Astrocyte of the hippocampus (primary cell): ENCODE results near the gene TULP4.
"Not testable (repeated sequence)": the region's sequence is repeated elsewhere in the genome, so short reads cannot be mapped to it uniquely, and the experiment has no call there.

ENCODE experiments used
- DNase-seq: peaks from one replicate; pipeline ENCODE4 v3.0.0; 2011; ENCODE audit warnings: low read depth, low spot score

The TULP4 gene

DNA sequence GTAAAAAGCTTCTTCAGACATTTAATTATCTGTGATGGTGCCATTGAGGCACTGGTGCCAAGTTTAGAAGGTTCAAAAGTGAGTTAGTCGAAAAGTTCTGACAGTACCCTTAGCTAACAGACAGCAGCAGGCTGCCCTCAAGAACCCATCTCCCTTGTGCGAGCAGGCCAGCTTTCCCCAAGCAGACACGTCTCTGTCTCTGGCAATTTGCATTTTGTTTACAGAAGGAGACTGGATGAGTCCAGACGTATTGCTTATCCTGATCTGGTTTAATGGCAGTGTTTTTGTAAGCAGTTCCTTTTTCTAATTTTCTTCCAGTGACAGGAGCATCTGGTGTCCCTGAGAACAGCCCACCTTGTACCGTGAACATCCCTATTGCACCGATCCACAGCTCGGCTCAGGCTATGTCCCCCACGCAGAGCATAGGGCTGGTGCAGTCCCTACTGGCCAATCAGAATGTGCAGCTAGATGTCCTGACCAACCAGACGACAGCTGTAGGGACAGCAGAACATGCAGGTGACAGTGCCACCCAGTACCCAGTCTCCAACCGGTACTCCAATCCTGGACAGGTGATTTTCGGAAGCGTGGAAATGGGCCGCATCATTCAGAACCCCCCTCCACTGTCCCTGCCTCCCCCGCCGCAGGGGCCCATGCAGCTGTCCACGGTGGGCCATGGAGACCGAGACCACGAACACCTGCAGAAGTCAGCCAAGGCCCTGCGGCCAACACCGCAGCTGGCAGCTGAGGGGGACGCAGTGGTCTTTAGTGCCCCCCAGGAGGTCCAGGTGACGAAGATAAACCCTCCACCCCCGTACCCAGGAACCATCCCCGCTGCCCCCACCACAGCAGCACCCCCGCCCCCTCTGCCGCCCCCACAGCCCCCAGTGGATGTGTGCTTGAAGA, 189.3 kb downstream of the TULP4 start:
- DNase-seq, result no peak

- DNase-seq, result no peak
Measured at GRCh38 chr6:158502263-158502950, 190.1 kb downstream of the TULP4 start.

- no peak for DNase-seq
Measured at GRCh38 chr6:158503222-158503621, 191.0 kb downstream of the TULP4 start.

DNA sequence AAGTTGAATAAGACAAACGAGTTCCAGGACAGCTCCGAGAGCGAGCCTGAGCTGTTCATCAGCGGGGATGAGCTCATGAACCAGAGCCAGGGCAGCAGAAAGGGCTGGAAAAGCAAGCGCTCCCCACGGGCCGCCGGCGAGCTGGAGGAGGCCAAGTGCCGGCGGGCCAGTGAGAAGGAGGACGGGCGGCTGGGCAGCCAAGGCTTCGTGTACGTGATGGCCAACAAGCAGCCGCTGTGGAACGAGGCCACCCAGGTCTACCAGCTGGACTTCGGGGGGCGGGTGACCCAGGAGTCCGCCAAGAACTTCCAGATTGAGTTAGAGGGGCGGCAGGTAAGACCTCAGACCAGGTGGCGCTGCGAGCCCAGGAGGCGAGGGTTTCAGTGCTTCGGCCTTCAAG, 191.6 kb downstream of the TULP4 start:
- DNase-seq, result no peak

- DNase-seq, result no peak
Measured at GRCh38 chr6:158505194-158505593, 192.9 kb downstream of the TULP4 start.

GRCh38 chr6:158506601-158507000, 194.3 kb downstream of the TULP4 start:
- peak; percentile 23 for DNase-seq

GRCh38 chr6:158507174-158507573, 194.9 kb downstream of the TULP4 start:
- no peak for DNase-seq

DNA sequence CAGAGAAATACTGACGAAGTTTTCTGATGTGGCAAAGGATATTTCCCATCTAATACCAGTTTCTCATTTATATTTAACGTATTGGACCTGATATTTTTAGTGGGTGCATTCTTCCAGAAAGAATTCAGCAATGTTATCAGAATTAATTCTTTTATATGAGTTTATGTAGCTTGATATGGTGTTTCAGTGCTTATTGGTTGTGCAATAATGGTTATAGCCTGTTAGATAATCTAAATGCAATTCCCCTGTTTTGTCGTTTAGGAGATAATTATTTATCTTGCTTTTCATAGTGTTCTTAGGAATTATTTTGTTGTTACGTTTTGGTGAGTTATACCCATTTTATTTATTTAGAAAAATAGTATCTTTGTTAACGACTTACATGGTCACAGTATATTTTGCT, 196.2 kb downstream of the TULP4 start:
- no peak for DNase-seq

DNA sequence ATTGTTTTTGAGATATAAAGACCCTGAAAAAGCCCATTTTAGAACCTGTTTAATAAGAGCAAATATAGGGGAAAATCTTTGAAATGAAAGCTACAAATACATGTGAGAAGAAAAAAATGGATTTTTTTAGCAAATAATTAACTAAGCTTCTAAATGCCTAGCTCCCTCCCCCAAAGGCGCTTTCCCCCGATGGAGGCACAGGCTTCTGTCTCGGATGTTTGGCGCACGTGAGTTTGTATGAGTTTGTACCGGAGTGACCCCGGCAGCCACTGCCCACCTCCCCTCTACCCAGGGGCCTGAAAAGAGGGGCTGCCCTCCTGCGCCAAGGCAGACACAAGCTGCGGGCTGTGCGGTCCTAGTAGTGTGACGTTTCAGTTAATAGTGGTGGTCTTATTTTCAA, 197.2 kb downstream of the TULP4 start:
- DNase-seq, result no peak

DNA sequence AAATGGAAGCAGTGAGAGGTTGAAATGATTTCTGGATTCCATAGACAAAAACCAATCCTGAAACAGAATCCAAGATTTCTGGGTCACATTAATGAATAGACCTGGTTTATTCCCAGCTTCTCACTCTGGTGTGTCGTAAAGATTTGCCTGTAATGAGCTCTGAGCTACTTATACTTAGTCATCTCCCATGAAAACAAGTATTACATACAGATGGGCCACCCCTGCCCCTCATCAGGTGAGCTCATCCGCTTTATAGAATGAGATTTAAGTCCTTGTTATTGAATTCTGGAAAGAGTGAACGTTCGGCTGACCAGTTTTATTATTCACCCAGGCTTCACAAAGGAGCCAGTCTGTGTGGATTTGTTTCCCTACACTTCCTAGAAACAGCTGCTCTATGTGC, 200.5 kb downstream of the TULP4 start:
- DNase-seq, result no peak

DNA sequence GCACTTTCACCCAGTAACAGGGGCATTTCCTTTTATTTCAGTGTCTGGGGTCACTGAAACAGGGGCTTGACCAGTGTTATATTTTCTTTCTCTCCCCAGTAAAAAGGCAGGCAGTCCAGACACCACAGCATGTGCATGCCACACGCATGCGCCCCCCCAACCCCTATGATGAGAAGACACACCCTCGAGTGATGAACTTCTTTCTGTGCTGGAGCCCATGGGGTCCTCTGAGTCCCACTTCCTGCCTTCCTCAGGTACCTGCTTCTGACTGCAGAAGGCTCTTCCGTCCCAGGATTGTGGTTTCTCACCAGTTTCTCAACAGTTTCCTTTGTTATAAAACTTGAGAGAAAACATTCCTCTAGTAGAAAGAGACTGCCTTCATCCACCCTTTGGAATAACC, 201.9 kb downstream of the TULP4 start:
- DNase-seq, result no peak

- no peak for DNase-seq
Measured at GRCh38 chr6:158514991-158515390, 202.7 kb downstream of the TULP4 start.

GRCh38 chr6:158516098-158516497, 203.8 kb downstream of the TULP4 start:
- DNase-seq, result no peak

DNA sequence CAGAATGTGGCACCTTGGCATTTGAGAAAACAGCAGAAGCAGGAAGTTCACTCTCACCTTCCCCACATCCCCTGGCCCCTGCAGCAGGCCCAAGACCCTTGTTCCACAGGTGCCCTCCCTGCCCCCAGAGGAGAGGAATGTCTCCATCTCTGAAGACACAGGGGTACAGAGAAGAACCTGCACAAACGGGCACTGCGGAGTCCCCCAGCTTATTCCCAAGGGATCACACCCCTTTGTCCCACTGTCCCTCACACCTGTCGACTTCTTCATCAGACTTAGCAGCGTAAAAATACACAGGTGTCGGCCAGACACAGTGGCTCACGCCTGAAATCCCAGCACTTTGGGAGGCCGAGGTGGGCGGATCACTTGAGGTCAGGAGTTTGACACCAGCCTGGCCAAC, 204.8 kb downstream of the TULP4 start:
- no peak for DNase-seq

- no peak for DNase-seq
Measured at GRCh38 chr6:158517581-158517980, 205.3 kb downstream of the TULP4 start.

DNA sequence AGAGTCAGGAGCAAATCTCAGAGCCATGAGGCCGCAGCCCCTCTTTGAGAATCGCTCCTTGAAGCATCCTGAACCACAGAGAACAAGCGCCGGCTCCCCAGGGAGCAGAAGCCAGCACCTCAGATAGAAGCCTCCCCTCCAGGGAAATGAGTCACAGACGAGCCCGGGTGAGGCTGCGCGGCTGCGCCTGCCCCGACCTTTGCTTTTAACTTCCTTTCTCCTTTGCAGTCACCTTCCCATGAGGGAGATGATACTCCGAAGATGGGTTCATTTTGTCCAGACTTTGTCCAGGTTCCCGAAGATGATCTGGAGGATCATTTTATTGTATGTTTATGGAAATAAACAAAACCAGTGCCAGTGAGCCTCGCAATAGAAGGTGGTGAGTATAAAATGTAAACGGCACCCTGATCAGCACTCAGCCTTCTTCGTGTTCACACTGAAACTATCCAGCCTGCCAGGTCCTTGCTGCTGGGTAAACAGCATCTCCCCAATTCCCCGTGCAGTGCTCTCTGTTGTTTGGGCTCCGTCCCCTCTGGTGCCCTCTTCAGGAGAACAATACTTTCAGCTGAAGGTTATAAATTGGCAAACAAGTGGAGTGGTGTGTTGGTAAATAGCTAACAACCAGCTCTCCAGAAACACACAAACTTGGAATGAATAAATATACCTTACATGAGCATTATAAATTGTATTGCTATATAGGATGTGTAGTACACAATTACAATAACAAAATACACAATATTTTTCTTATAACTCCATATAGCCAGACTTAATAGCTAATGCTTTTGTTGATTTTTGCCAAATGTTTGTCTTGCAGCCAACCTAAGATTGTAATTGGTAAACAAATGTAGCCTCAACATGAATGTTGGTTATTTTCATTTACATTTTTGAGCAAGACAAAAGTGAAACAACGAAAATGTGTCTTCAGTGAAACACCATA, 206.2 kb downstream of the TULP4 start:
- DNase-seq, result peak; percentile 85

GRCh38 chr6:158519300-158519699, 207.0 kb downstream of the TULP4 start:
- no peak for DNase-seq

GRCh38 chr6:158519761-158520160, 207.5 kb downstream of the TULP4 start:
- DNase-seq, result no peak

- not testable (repeated sequence) for DNase-seq
Measured at GRCh38 chr6:158520975-158521374, 208.7 kb downstream of the TULP4 start.

GRCh38 chr6:158521759-158522158, 209.5 kb downstream of the TULP4 start:
- no peak for DNase-seq

DNA sequence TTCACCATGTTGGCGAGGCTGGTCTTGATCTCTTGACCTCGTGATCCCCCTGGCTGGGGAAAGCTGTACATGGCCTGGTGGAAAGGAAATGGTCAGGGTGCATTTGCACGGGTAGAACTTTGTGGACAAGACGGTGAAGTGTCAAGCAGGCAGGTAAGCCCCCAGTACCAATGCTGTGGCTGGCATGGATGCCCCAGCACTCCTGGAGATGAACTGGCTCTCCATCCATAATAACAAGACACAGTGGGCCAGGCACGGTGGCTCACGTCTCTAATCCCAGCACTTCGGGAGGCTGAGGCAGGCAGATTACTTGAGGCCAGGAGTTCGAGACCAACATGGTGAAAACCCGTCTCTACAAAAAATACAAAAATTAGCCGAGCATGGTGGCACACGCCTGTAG, 210.4 kb downstream of the TULP4 start:
- DNase-seq, result no peak

- no peak for DNase-seq
Measured at GRCh38 chr6:158524311-158524710, 212.0 kb downstream of the TULP4 start.
